ENCODE measurements around the gene HDAC2. TPM values are rescaled to one million over a fixed set of nuclear protein-coding genes. Genes with fewer than 3 reads are reported as not detected.

Gene HDAC2
- total RNA-seq, 4 donors from 2014 or later = 44.1 to 70.9 (median 50.2) TPM

DNA sequence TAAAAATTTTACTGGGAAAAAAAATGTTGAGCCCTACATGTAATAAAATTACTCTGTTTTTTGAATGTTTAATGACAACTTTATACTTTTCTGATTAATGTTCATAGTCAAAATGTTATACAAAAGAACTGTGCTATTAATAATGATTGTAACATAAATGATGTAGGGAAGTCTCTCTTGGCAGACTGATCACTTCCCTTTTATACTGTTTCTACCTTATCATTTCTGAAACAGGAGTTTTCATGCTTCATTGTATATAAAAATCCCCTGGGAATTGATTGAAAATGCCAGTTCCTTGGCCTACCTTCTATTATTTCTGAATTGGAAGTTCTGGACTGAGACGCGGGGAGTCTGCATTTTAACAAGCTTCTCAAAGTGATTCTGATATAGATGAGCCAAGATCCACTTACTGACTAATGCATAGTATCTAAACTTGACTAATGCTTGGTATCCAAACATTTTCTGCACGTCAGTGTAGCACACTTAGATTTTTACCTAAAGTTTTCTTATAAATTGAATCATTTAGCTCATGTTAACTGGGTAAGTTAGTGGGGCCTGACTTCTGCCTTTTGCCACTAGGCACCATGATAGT, 7.2 kb upstream of the HDAC2 start:
- WGBS, 2 donors = 87 to 97% methylated on average over 3 of the region's 3 CpGs
- Histone ChIP-seq H3K36me3 (no peaks in the 10 kb centered on the region), H3K4me1 (no peaks in the 10 kb centered on the region), H3K27ac (no peak overlapping the region), H3K27me3 (no peaks in the 10 kb centered on the region), H3K4me3 (replicated peaks in 1 of 3) (no peak overlapping the region), H3K9me3 (no peaks in the 10 kb centered on the region)
- DNase-seq = no peak
- intact Hi-C loops (cut with DNase I) = no loop called here
- TF ChIP-seq, protein P1, sequence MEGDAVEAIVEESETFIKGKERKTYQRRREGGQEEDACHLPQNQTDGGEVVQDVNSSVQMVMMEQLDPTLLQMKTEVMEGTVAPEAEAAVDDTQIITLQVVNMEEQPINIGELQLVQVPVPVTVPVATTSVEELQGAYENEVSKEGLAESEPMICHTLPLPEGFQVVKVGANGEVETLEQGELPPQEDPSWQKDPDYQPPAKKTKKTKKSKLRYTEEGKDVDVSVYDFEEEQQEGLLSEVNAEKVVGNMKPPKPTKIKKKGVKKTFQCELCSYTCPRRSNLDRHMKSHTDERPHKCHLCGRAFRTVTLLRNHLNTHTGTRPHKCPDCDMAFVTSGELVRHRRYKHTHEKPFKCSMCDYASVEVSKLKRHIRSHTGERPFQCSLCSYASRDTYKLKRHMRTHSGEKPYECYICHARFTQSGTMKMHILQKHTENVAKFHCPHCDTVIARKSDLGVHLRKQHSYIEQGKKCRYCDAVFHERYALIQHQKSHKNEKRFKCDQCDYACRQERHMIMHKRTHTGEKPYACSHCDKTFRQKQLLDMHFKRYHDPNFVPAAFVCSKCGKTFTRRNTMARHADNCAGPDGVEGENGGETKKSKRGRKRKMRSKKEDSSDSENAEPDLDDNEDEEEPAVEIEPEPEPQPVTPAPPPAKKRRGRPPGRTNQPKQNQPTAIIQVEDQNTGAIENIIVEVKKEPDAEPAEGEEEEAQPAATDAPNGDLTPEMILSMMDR (IDR thresholded peaks at IDR 0.05) = no peak
- no peak for TF ChIP-seq POLR2A (IDR thresholded peaks at IDR 0.05)

DNA sequence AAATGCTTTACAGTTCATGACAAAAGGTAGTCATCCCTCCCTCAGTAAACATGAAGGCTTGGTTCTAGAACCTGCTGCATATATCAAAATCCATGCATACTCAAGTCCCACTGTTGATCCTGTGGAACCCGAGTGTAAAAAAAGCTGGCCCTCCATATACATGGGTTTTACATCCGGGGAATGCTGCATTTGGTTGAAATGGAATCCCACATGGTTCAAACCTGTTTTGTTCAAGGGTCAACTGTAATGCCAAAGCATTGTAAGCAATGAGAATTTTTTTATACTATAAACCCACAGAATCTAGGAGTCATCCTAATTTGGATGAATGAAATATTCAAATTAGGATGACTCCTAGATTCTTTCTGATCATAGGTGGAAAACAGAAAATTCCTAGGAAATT, 5.9 kb upstream of the HDAC2 start:
- TF ChIP-seq, protein P1 (IDR thresholded peaks at IDR 0.05) = no peak
- no peak for TF ChIP-seq POLR2A (IDR thresholded peaks at IDR 0.05)
- Histone ChIP-seq H3K36me3 (no peaks in the 10 kb centered on the region), H3K9me3 (no peaks in the 10 kb centered on the region), H3K27ac (no peak overlapping the region), H3K4me1 (peaks cover 0 to 3% of the 10 kb centered on the region in 2 donors), H3K4me3 (replicated peaks in 1 of 3) (no peak overlapping the region), H3K27me3 (no peaks in the 10 kb centered on the region)
- intact Hi-C loops (cut with DNase I) = no loop called here
- WGBS, 2 donors = 92 to 100% methylated on average over 2 of the region's 2 CpGs
- no peak for DNase-seq

GRCh38 chr6:113971741-113972140, 793 bp upstream of the HDAC2 start:
- intact Hi-C loops (cut with DNase I) = no loop called here
- Histone ChIP-seq H3K36me3 (no peaks in the 10 kb centered on the region), H3K4me1 (peaks cover 14 to 21% of the 10 kb centered on the region in 2 donors), H3K27me3 (no peaks in the 10 kb centered on the region), H3K9me3 (no peaks in the 10 kb centered on the region), H3K4me3 (replicated peaks in 1 of 3) (peak overlapping the region in 2 of 3 donors; percentile 89 to 99), H3K27ac (peak overlapping the region in 2 of 3 donors; percentile 90 to 95)
- 60 to 65% methylated on average over 2 of the region's 2 CpGs for WGBS, 2 donors
- TF ChIP-seq, protein P1 (IDR thresholded peaks at IDR 0.05) = no peak
- TF ChIP-seq POLR2A (IDR thresholded peaks at IDR 0.05) = no peak
- peak in 1 of 2 donors; percentile 8 for DNase-seq

DNA sequence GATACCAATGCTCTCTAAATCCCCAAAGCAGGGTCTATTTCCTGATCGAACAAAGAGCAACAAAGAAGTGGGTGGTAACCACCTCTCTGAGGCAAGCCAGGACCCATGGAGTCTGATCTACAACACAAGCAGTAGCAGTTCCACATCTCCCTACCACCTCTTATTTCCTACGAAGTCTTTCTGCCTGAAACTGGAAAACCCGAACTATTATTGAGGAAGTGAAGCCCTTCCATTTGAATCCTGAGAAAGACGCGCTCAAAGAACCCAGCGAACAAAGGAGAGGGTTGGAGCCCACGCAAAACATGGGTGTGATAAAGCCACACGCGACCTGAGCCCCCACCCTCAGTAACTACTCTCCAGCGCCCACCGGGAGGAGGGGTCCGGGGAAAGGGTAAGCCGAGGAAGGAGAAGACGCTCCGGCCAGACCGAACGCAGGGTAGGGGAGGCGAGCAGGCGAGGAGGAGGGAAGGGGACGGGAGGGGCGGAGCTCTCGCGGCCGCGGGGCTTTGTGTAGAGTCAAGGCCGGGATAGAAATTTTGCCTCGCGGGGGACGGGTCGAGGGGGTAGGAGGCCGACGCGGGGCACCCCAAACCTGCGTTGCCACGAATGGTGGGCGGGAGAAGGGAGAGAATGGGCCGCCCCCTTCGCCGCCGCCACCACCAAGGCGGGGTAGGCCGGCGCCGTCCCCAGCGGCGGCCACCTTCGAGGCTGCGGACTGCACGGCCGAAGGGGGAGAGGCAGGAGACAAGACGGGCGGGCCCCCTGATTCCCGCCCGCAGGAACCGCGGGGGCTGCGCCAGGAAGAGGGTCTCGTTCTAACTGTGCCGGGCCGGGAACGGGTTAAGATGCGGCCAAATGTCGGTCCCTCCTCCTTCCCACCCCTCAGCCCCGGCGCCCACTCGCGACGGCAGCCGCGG, 802 bp downstream of the HDAC2 start:
- Histone ChIP-seq H3K9me3 (no peaks in the 10 kb centered on the region), H3K36me3 (no peaks in the 10 kb centered on the region), H3K27me3 (no peaks in the 10 kb centered on the region), H3K4me3 (replicated peaks in 1 of 3) (peak overlapping the region; percentile 89 to 99 (median 94)), H3K4me1 (peaks cover 14 to 27% of the 10 kb centered on the region in 2 donors), H3K27ac (peak overlapping the region; percentile 86 to 95 (median 90))
- DNase-seq = peak; percentile 59 to 60
- no peak for TF ChIP-seq POLR2A (IDR thresholded peaks at IDR 0.05)
- TF ChIP-seq, protein P1 (IDR thresholded peaks at IDR 0.05) = no peak
- intact Hi-C loops (cut with DNase I) = no loop called here
- WGBS, 2 donors = 1% methylated on average over 26 to 41 of the region's 70 CpGs

- TF ChIP-seq, protein P1 (IDR thresholded peaks at IDR 0.05) = no peak
- H3K9me3 ChIP-seq = no peaks in the 10 kb centered on the region
- WGBS, 2 donors = 57 to 58% methylated on average over 6 of the region's 6 CpGs
- peaks cover 14 to 27% of the 10 kb centered on the region in 2 donors for H3K4me1 ChIP-seq
- intact Hi-C loops (cut with DNase I) = no loop called here
- H3K27ac ChIP-seq = no peak overlapping the region
- no peak overlapping the region for H3K4me3 ChIP-seq (replicated peaks in 1 of 3)
- H3K27me3 ChIP-seq = no peaks in the 10 kb centered on the region
- no peaks in the 10 kb centered on the region for H3K36me3 ChIP-seq
- no peak for DNase-seq
These were observed 2.5 kb downstream of the HDAC2 start for GRCh38 chr6:113968472-113968871.

Measured in thyroid gland (tissue), 4 donors.